Left ventricle myocardium inferior (tissue), 1 donor: Measurements from ENCODE around the gene CEBPB. TPM values are rescaled to one million over a fixed set of nuclear protein-coding genes. Genes with fewer than 3 reads are reported as not detected.

ENCODE experiments used
- DNase-seq: peaks from one replicate; pipeline ENCODE4 v3.0.0-alpha.2; 2020
- H3K27ac ChIP-seq: fragments of 200-600 bp; replicated peaks from 2 replicates; pipeline ENCODE4 v1.8.0; 2021
- H3K27me3 ChIP-seq: fragments of 200-600 bp; 2 replicates; pipeline ENCODE4 v1.8.0; 2021; ENCODE audit warnings: low read depth
- H3K36me3 ChIP-seq: fragments of 200-600 bp; 2 replicates; pipeline ENCODE4 v1.8.0; 2021
- H3K4me1 ChIP-seq: fragments of 200-600 bp; 2 replicates; pipeline ENCODE4 v1.8.0; 2021
- H3K4me3 ChIP-seq: fragments of 200-600 bp; 2 replicates; pipeline ENCODE4 v1.8.0; 2021; ENCODE audit warnings: mild to moderate bottlenecking, moderate library complexity
- H3K9me3 ChIP-seq: fragments of 200-600 bp; replicated peaks from 2 replicates; pipeline ENCODE4 v1.8.0; 2021
- CTCF ChIP-seq: fragments of 200-600 bp; IDR thresholded peaks from 2 replicates; pipeline ENCODE4 v1.8.0; 2021; ENCODE audit warnings: antibody characterized with exemption, mild to moderate bottlenecking, borderline replicate concordance
- intact Hi-C: fragments of 100-400 bp; cut with micrococcal nuclease; formaldehyde crosslinking; loops from one replicate; pipeline ENCODE4 v1.11.0; 2022
- total RNA-seq: library from RNA; stranded (reverse); fragmentation: NEBNext Ultra II Directional; extraction: Animal tissue kit (Norgen Biotek cat#: 25700); gene quantifications from one replicate; pipeline ENCODE4 v1.2.1, GENCODE V29; 2021
- donor health status: DM: no; HTN: yes; CAD: no; lungs with severe emphysema.

CEBPB gene
- total RNA-seq, 1 donor from 2014 or later, result 54.0 TPM

- no peaks in the 10 kb centered on the region for H3K9me3 ChIP-seq
- DNase-seq, result peak; percentile 85
- intact Hi-C loops, result no loop called here
- peaks cover 8% of the 10 kb centered on the region for H3K36me3 ChIP-seq
- TF ChIP-seq CTCF, result no peak
- H3K27ac ChIP-seq, result peak overlapping the region; percentile 99
- peaks cover 57% of the 10 kb centered on the region for H3K4me1 ChIP-seq
- H3K27me3 ChIP-seq, result no peaks in the 10 kb centered on the region
- peak overlapping the region; percentile 94 for H3K4me3 ChIP-seq
These were observed 2.0 kb downstream of the CEBPB start for GRCh38 chr20:50192364-50193198.

DNA sequence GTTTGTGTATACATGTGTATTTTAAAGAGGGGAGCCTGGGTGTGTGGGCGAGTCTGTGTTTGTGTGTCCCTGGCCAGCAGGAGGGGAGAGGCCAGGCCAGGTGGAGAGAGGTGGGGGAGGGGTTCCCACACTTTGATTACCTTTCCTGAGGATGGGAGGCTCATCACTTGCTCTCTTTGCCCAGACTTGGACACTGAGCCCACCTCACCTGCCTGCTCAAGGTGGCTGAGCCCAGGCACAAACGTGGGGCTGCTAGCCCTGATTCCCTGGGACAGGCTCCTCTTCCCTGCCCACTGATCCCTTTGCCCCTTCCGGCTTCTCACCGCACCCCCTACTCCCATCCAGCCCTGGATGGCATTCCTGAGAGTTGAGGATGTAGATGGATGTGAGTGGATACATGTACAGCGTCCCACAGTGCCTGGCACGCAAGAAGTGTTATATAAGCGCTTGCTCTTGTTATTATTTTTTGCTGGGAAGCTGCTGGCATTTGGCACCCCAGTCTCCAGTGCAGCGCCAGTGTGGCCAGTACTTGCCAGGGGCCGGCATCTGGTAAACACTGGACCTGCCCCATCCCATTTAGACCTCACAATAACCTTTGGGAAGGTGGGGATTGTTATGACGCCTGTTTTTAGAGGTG is 2.7 kb downstream of the CEBPB start:
- intact Hi-C loops, result no loop called here
- TF ChIP-seq CTCF, result no peak
- Histone ChIP-seq H3K4me3 (peak overlapping the region; percentile 94), H3K36me3 (peaks cover 8% of the 10 kb centered on the region), H3K27ac (peak overlapping the region; percentile 99), H3K27me3 (no peaks in the 10 kb centered on the region), H3K9me3 (no peaks in the 10 kb centered on the region), H3K4me1 (peaks cover 56% of the 10 kb centered on the region)
- DNase-seq, result no peak

GRCh38 chr20:50193836-50194421 is 3.3 kb downstream of the CEBPB start:
- H3K4me1 ChIP-seq, result peaks cover 56% of the 10 kb centered on the region
- no peak for TF ChIP-seq CTCF
- DNase-seq, result no peak
- H3K27ac ChIP-seq, result peak overlapping the region; percentile 99
- intact Hi-C loops, result no loop called here
- H3K4me3 ChIP-seq, result peak overlapping the region; percentile 94
- H3K36me3 ChIP-seq, result peaks cover 8% of the 10 kb centered on the region
- H3K27me3 ChIP-seq, result no peaks in the 10 kb centered on the region
- H3K9me3 ChIP-seq, result peaks cover under 1% of the 10 kb centered on the region

GRCh38 chr20:50194422-50194830 is 3.8 kb downstream of the CEBPB start:
- no peak for DNase-seq
- peaks cover 9% of the 10 kb centered on the region for H3K36me3 ChIP-seq
- peak overlapping the region; percentile 99 for H3K27ac ChIP-seq
- H3K4me3 ChIP-seq, result peak overlapping the region; percentile 94
- TF ChIP-seq CTCF, result no peak
- intact Hi-C loops, result no loop called here
- peaks cover 56% of the 10 kb centered on the region for H3K4me1 ChIP-seq
- H3K27me3 ChIP-seq, result no peaks in the 10 kb centered on the region
- H3K9me3 ChIP-seq, result peaks cover 6% of the 10 kb centered on the region

- intact Hi-C loops, result no loop called here
- H3K4me1 ChIP-seq, result peaks cover 52% of the 10 kb centered on the region
- peak overlapping the region; percentile 94 for H3K4me3 ChIP-seq
- peaks cover 11% of the 10 kb centered on the region for H3K9me3 ChIP-seq
- peaks cover 12% of the 10 kb centered on the region for H3K36me3 ChIP-seq
- DNase-seq, result no peak
- H3K27me3 ChIP-seq, result no peaks in the 10 kb centered on the region
- no peak for TF ChIP-seq CTCF
- H3K27ac ChIP-seq, result peak overlapping the region; percentile 99
These were observed 4.3 kb downstream of the CEBPB start for GRCh38 chr20:50194831-50195523.
